Measurements from ENCODE around the gene HEPACAM. TPM values are rescaled to one million over a fixed set of nuclear protein-coding genes. Genes with fewer than 3 reads are reported as not detected.

Gene HEPACAM
- total RNA-seq, 1 donor from 2014 or later, result not detected

DNA sequence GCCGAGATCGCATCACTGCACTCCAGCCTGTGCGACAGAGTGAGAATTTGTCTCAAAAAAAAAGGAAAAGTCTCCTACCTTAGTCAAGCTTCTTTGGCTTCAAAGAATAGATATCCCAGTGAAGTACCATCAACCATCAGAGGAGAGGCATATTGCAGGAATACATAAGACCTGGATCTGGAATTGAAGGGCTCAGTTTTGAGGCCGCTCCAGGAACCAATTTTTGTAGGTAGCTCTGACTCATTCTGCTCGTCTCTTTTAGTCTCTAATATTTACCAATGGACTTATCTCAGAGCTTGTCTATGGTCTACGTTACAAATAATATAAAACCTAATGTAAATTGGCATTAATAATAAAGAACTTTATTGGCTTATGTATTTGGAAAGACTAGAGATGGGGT, 10.0 kb upstream of the HEPACAM start:
- Histone ChIP-seq H3K4me2 (ENCODE audit: low read length) (no peak overlapping the region), H3K79me2 (ENCODE audit: insufficient read depth, low read length) (no peaks in the 10 kb centered on the region), H3K36me3 (ENCODE audit: insufficient read depth, low read length) (no peaks in the 10 kb centered on the region), H3K4me1 (ENCODE audit: insufficient read depth, low read length) (no peaks in the 10 kb centered on the region), H3K27me3 (ENCODE audit: insufficient read depth, low read length) (no peaks in the 10 kb centered on the region), H3K9ac (ENCODE audit: low read length) (no peak overlapping the region), H3K27ac (ENCODE audit: low read depth, low read length) (no peak overlapping the region), H4K20me1 (ENCODE audit: insufficient read depth, low read length) (no peaks in the 10 kb centered on the region), H3K9me3 (ENCODE audit: insufficient read depth, low read depth, low read length) (no peaks in the 10 kb centered on the region), H3K4me3 (ENCODE audit: insufficient read depth, low read depth, low read length) (no peak overlapping the region), H2AFZ (ENCODE audit: low read depth, low read length) (no peak overlapping the region)
- DNase-seq (ENCODE audit: low read depth) (no peak), FAIRE-seq (no peak)
- Mint-ChIP-seq H3K4me1 (ENCODE audit: low read depth, unreplicated experiment) (peaks cover 8% of the 10 kb centered on the region), H3K9me3 (ENCODE audit: unreplicated experiment) (no peaks in the 10 kb centered on the region), H3K27me3 (ENCODE audit: low read depth, unreplicated experiment) (no peaks in the 10 kb centered on the region), H3K27ac (ENCODE audit: unreplicated experiment) (no peak overlapping the region), H3K4me3 (ENCODE audit: unreplicated experiment) (no peak overlapping the region), H3K36me3 (ENCODE audit: low read depth, unreplicated experiment) (peaks cover 3% of the 10 kb centered on the region)
- TF ChIP-seq EZH2 (IDR thresholded peaks at IDR 0.05; ENCODE audit: insufficient read depth, low read length), result no peak
- TF ChIP-seq, protein P1, sequence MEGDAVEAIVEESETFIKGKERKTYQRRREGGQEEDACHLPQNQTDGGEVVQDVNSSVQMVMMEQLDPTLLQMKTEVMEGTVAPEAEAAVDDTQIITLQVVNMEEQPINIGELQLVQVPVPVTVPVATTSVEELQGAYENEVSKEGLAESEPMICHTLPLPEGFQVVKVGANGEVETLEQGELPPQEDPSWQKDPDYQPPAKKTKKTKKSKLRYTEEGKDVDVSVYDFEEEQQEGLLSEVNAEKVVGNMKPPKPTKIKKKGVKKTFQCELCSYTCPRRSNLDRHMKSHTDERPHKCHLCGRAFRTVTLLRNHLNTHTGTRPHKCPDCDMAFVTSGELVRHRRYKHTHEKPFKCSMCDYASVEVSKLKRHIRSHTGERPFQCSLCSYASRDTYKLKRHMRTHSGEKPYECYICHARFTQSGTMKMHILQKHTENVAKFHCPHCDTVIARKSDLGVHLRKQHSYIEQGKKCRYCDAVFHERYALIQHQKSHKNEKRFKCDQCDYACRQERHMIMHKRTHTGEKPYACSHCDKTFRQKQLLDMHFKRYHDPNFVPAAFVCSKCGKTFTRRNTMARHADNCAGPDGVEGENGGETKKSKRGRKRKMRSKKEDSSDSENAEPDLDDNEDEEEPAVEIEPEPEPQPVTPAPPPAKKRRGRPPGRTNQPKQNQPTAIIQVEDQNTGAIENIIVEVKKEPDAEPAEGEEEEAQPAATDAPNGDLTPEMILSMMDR (IDR thresholded peaks at IDR 0.05; ENCODE audit: insufficient read depth, low read depth, low read length), result no peak

DNA sequence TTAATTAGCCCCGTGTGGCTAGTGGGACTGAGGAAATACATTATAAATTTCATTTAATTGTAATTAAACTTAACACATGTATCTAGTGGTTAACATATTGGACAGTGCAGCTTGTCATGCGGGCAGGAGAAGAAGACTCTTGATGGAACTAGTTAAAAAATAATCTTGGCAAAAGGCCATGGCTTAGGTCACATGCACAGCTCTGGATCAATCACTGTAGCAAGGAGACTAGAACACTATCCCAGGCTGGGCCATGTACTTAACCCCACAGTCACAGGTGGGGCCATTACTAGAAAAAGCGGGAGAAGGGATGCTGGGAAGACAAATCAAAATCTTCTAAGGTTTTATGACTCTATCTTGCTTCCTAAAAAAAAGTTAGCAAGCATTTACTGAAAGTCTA, 8.7 kb upstream of the HEPACAM start:
- Mint-ChIP-seq H3K4me1 (ENCODE audit: low read depth, unreplicated experiment) (peaks cover 8% of the 10 kb centered on the region), H3K9me3 (ENCODE audit: unreplicated experiment) (no peaks in the 10 kb centered on the region)

DNA sequence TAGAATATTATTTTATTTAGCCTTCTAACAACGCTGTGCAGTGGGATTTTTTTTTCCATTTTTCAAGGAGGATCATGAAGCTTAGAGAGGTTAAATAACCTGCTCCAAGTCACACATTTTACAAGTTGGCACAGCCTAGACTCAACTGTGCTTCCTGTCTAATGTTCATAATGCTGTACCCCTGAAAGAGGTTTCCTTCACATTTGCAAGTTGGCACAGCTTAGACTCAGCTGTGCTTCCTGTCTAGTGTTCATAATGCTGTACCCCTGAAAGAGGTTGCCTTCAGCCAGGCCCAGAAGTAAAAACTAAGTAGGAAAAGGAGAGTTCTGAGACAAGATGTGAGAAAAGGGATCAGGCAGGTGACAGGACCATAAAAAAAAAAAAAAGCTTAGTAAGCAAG, 7.9 kb upstream of the HEPACAM start:
- Histone ChIP-seq H3K79me2 (ENCODE audit: insufficient read depth, low read length) (no peaks in the 10 kb centered on the region), H3K9me3 (ENCODE audit: insufficient read depth, low read depth, low read length) (no peaks in the 10 kb centered on the region), H3K9ac (ENCODE audit: low read length) (no peak overlapping the region), H2AFZ (ENCODE audit: low read depth, low read length) (no peak overlapping the region), H4K20me1 (ENCODE audit: insufficient read depth, low read length) (no peaks in the 10 kb centered on the region), H3K27ac (ENCODE audit: low read depth, low read length) (no peak overlapping the region), H3K4me1 (ENCODE audit: insufficient read depth, low read length) (no peaks in the 10 kb centered on the region), H3K4me3 (ENCODE audit: insufficient read depth, low read depth, low read length) (no peak overlapping the region), H3K27me3 (ENCODE audit: insufficient read depth, low read length) (no peaks in the 10 kb centered on the region), H3K36me3 (ENCODE audit: insufficient read depth, low read length) (no peaks in the 10 kb centered on the region), H3K4me2 (ENCODE audit: low read length) (no peak overlapping the region)
- TF ChIP-seq EZH2 (IDR thresholded peaks at IDR 0.05; ENCODE audit: insufficient read depth, low read length), result no peak
- TF ChIP-seq, protein P1 (IDR thresholded peaks at IDR 0.05; ENCODE audit: insufficient read depth, low read depth, low read length), result no peak
- no peak for DNase-seq (ENCODE audit: low read depth)
- H3K9me3 Mint-ChIP-seq (ENCODE audit: unreplicated experiment), result no peaks in the 10 kb centered on the region
- H3K27me3 Mint-ChIP-seq (ENCODE audit: low read depth, unreplicated experiment), result no peaks in the 10 kb centered on the region
- H3K4me3 Mint-ChIP-seq (ENCODE audit: unreplicated experiment), result no peak overlapping the region
- FAIRE-seq, result no peak
- peaks cover 8% of the 10 kb centered on the region for H3K4me1 Mint-ChIP-seq (ENCODE audit: low read depth, unreplicated experiment)
- no peak overlapping the region for H3K27ac Mint-ChIP-seq (ENCODE audit: unreplicated experiment)
- peaks cover 3% of the 10 kb centered on the region for H3K36me3 Mint-ChIP-seq (ENCODE audit: low read depth, unreplicated experiment)

More for the DNA sequence above, 8.7 kb upstream of the HEPACAM start:
- no peak for TF ChIP-seq EZH2 (IDR thresholded peaks at IDR 0.05; ENCODE audit: insufficient read depth, low read length)
- TF ChIP-seq, protein P1 (IDR thresholded peaks at IDR 0.05; ENCODE audit: insufficient read depth, low read depth, low read length), result no peak
- H3K27ac ChIP-seq (ENCODE audit: low read depth, low read length), result no peak overlapping the region
- no peak overlapping the region for H3K4me3 ChIP-seq (ENCODE audit: insufficient read depth, low read depth, low read length)
- Mint-ChIP-seq H3K27me3 (ENCODE audit: low read depth, unreplicated experiment) (no peaks in the 10 kb centered on the region), H3K36me3 (ENCODE audit: low read depth, unreplicated experiment) (peaks cover 3% of the 10 kb centered on the region), H3K4me3 (ENCODE audit: unreplicated experiment) (no peak overlapping the region), H3K27ac (ENCODE audit: unreplicated experiment) (no peak overlapping the region)
- FAIRE-seq (no peak), DNase-seq (ENCODE audit: low read depth) (no peak)
- H3K36me3 ChIP-seq (ENCODE audit: insufficient read depth, low read length), result no peaks in the 10 kb centered on the region
- H3K27me3 ChIP-seq (ENCODE audit: insufficient read depth, low read length), result no peaks in the 10 kb centered on the region
- H2AFZ ChIP-seq (ENCODE audit: low read depth, low read length), result no peak overlapping the region
- no peaks in the 10 kb centered on the region for H3K79me2 ChIP-seq (ENCODE audit: insufficient read depth, low read length)
- no peaks in the 10 kb centered on the region for H3K4me1 ChIP-seq (ENCODE audit: insufficient read depth, low read length)
- no peak overlapping the region for H3K4me2 ChIP-seq (ENCODE audit: low read length)
- no peaks in the 10 kb centered on the region for H4K20me1 ChIP-seq (ENCODE audit: insufficient read depth, low read length)
- H3K9me3 ChIP-seq (ENCODE audit: insufficient read depth, low read depth, low read length), result no peaks in the 10 kb centered on the region
- no peak overlapping the region for H3K9ac ChIP-seq (ENCODE audit: low read length)
